Keratinocyte (primary cell): ENCODE measurements around the gene TAX1BP3.

Source experiments
- CTCF ChIP-seq, 3 experiments: IDR thresholded peaks in 1 of 3; conservative IDR thresholded peaks in 1 of 3; optimal IDR thresholded peaks in 1 of 3; 2 replicates in 2 of 3; 3 replicates in 1 of 3; pipeline versions ENCODE3 to v1.5.1; 2011; ENCODE audit warnings: low read length in 3 of 3, mild to moderate bottlenecking in 3 of 3, moderate library complexity in 2 of 3, control low read depth in 1 of 3, inconsistent platforms in 1 of 3; ENCODE audit not compliant: insufficient read depth in 2 of 3; ENCODE audit errors: extremely low read depth in 1 of 3
- EZH2 ChIP-seq: IDR thresholded peaks from one replicate; pipeline ENCODE4 v1.6.1; 2012; ENCODE audit warnings: inconsistent platforms, mild to moderate bottlenecking, low read length, moderate library complexity

GRCh38 chr17:3632287-3632686, 36.1 kb downstream of the TAX1BP3 start:
- no peak for TF ChIP-seq CTCF (optimal IDR thresholded peaks at IDR 0.05 in 1 of 3, IDR thresholded peaks at IDR 0.05 in 1 of 3, conservative IDR thresholded peaks at IDR 0.05 in 1 of 3; ENCODE audit: extremely low read depth in 1 of 3, insufficient read depth in 2 of 3, low read length in 3 of 3)
- TF ChIP-seq EZH2: no peak
